HuH-7 (cell line): ENCODE results near the gene C14orf93.
"Not testable (repeated sequence)": the region's sequence is repeated elsewhere in the genome, so short reads cannot be mapped to it uniquely, and the experiment has no call there.

Experiments used
- DNase-seq: peaks from one replicate; pipeline ENCODE4 v3.0.0; 2011; ENCODE audit warnings: low spot score

C14orf93 gene

GRCh38 chr14:23020143-23021128 is 10.5 kb upstream of the C14orf93 start:
- no peak for DNase-seq

GRCh38 chr14:23018107-23018506 is 8.2 kb upstream of the C14orf93 start:
- DNase-seq, result no peak

- no peak for DNase-seq
Observed at GRCh38 chr14:23017091-23017490, 7.1 kb upstream of the C14orf93 start.

- no peak for DNase-seq
Observed at GRCh38 chr14:23015618-23016017, 5.7 kb upstream of the C14orf93 start.

GRCh38 chr14:23013749-23014054 is 3.8 kb upstream of the C14orf93 start:
- DNase-seq, result not testable (repeated sequence)

GRCh38 chr14:23013054-23013748 is 3.3 kb upstream of the C14orf93 start:
- no peak for DNase-seq

- no peak for DNase-seq
Observed at GRCh38 chr14:23009483-23009938, 432 bp downstream of the C14orf93 start.

- no peak for DNase-seq
Observed at GRCh38 chr14:23008831-23009230, 1.1 kb downstream of the C14orf93 start.

- DNase-seq, result peak; percentile 99
Observed at GRCh38 chr14:23006544-23007419, 3.2 kb downstream of the C14orf93 start.

- DNase-seq, result no peak
Observed at GRCh38 chr14:23006188-23006534, 3.8 kb downstream of the C14orf93 start.

- DNase-seq, result no peak
Observed at GRCh38 chr14:23005451-23006187, 4.3 kb downstream of the C14orf93 start.

GRCh38 chr14:23004274-23004673 is 5.7 kb downstream of the C14orf93 start:
- DNase-seq, result not testable (repeated sequence)

- DNase-seq, result no peak
Observed at GRCh38 chr14:23002592-23002991, 7.4 kb downstream of the C14orf93 start.

GRCh38 chr14:23000860-23001259 is 9.1 kb downstream of the C14orf93 start:
- DNase-seq, result no peak

GRCh38 chr14:22998329-22999012 is 11.5 kb downstream of the C14orf93 start:
- DNase-seq, result no peak

- DNase-seq, result no peak
Observed at GRCh38 chr14:22997676-22998323, 12.1 kb downstream of the C14orf93 start.

- DNase-seq, result no peak
Observed at GRCh38 chr14:22996768-22997654, 12.9 kb downstream of the C14orf93 start.

GRCh38 chr14:22995889-22996625 is 13.9 kb downstream of the C14orf93 start:
- no peak for DNase-seq
